Psoas muscle (tissue), 8 donors: Measurements from ENCODE around the gene SYNGAP1. TPM values are rescaled to one million over a fixed set of nuclear protein-coding genes. Genes with fewer than 3 reads are reported as not detected.

Experiments used
- ATAC-seq, 4 donors: fragments of 200-7000 bp; cut with Tn5 transposase; one replicate each; pipeline ENCODE4 v1.9.1; 2020; ENCODE audit warnings: moderate library complexity in 3 of 4, mild to moderate bottlenecking in 2 of 4
- DNase-seq, 2 donors: peaks; one replicate each; pipeline ENCODE4 v3.0.0-alpha.2; 2020
- H3K27ac ChIP-seq: fragments of 200-600 bp; one replicate; pipeline ENCODE4 v1.8.0; 2022
- H3K27me3 ChIP-seq, 3 donors: fragments of 200-600 bp in 1 of 3; one replicate each; pipeline versions ENCODE4 v1.6.1 to v1.8.0; 2013 to 2022; ENCODE audit warnings: low read length in 2 of 3, mild to moderate bottlenecking in 2 of 3, moderate library complexity in 1 of 3; ENCODE audit not compliant: insufficient read depth in 3 of 3
- H3K36me3 ChIP-seq, 2 donors: fragments of 200-600 bp in 1 of 2; one replicate each; pipeline versions ENCODE4 v1.6.1 to v1.8.0; 2013 to 2022; ENCODE audit warnings: low read depth in 1 of 2, mild to moderate bottlenecking in 1 of 2, moderate library complexity in 1 of 2; ENCODE audit not compliant: insufficient read depth in 1 of 2
- H3K4me1 ChIP-seq: fragments of 200-600 bp; one replicate; pipeline ENCODE4 v1.8.0; 2022
- H3K4me3 ChIP-seq: fragments of 200-600 bp; one replicate; pipeline ENCODE4 v1.8.0; 2022; ENCODE audit warnings: mild to moderate bottlenecking
- H3K9me3 ChIP-seq: fragments of 200-600 bp; one replicate; pipeline ENCODE4 v1.8.0; 2022
- WGBS, 3 donors: extraction: QIAGEN DNeasy Blood & Tissue Kit; methylation state at CpG; one replicate each; pipeline versions ENCODE4 v1.1.6 to v1.1.7; 2013; 5-methylcytosine and 5-hydroxymethylcytosine counted together
- intact Hi-C, 2 donors: fragments of 100-400 bp; cut with DNase I; formaldehyde crosslinking; loops; one replicate each; pipeline versions ENCODE4 v1.11.0 to v1.14.2; 2022
- polyA plus RNA-seq, 3 donors: library from polyadenylated mRNA; stranded (reverse); fragments of 200-250 nt; gene quantifications; one replicate each; pipeline ENCODE4 v1.2.3, GENCODE V29; 2013
- total RNA-seq, 4 donors: library from RNA; stranded (reverse); fragmentation: NEBNext Ultra II Directional in 2 of 4; extraction: Animal tissue kit (Norgen Biotek cat#: 25700) in 2 of 4; gene quantifications; one replicate each; pipeline versions ENCODE4 v1.2.1 to v1.2.4, GENCODE V29; 2021 to 2023
- TF ChIP-seq, protein P1 (sequence below): fragments of 200-600 bp; IDR thresholded peaks from one replicate; pipeline ENCODE4 v1.8.0; 2022; ENCODE audit warnings: antibody characterized with exemption
- donor health status: healthy with polysubstance abuse.
- donor health status: DM: no; HTN: no; CAD: no; lungs with moderate emphysema.
- donor health status: Bipolar disorder and iron deficiency.
- donor health status: healthy.
- donor health status: DM: yes; HTN: yes; CAD: no.
- donor health status: DM: no; HTN: no; CAD: no.
- donor health status: DM: no; HTN: no; CAD: no.
- donor health status: DM: yes; HTN: yes; CAD: no.

The SYNGAP1 gene
- total and polyA plus RNA-seq, 7 donors: 0.70 to 4.3 (median 2.2) TPM

GRCh38 chr6:33425668-33426577, 6.1 kb downstream of the SYNGAP1 start:
- intact Hi-C loops: loop anchor here in 1 of 2 donors (5.0 kb wide), 1 partner anchor 34 kb away; the partner anchor contains the start of gene KIFC1
- Histone ChIP-seq H3K4me1 (peaks cover 18% of the 10 kb centered on the region), H3K9me3 (no peaks in the 10 kb centered on the region), H3K27me3 (no peaks in the 10 kb centered on the region), H3K36me3 (no peaks in the 10 kb centered on the region), H3K4me3 (peak overlapping the region; percentile 73), H3K27ac (peak overlapping the region; percentile 85)
- DNase-seq (peak; percentile 88 to 93), ATAC-seq (peak; percentile 82 to 88 (median 84))
- TF ChIP-seq, protein P1, sequence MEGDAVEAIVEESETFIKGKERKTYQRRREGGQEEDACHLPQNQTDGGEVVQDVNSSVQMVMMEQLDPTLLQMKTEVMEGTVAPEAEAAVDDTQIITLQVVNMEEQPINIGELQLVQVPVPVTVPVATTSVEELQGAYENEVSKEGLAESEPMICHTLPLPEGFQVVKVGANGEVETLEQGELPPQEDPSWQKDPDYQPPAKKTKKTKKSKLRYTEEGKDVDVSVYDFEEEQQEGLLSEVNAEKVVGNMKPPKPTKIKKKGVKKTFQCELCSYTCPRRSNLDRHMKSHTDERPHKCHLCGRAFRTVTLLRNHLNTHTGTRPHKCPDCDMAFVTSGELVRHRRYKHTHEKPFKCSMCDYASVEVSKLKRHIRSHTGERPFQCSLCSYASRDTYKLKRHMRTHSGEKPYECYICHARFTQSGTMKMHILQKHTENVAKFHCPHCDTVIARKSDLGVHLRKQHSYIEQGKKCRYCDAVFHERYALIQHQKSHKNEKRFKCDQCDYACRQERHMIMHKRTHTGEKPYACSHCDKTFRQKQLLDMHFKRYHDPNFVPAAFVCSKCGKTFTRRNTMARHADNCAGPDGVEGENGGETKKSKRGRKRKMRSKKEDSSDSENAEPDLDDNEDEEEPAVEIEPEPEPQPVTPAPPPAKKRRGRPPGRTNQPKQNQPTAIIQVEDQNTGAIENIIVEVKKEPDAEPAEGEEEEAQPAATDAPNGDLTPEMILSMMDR: peak; percentile 52
- WGBS, 3 donors: 2 to 3% (median 2%) methylated on average over 37 to 43 of the region's 43 CpGs

GRCh38 chr6:33426590-33427511, 7.0 kb downstream of the SYNGAP1 start:
- ATAC-seq (no peak), DNase-seq (no peak)
- no peaks in the 10 kb centered on the region for H3K27me3 ChIP-seq
- peak overlapping the region; percentile 73 for H3K4me3 ChIP-seq
- intact Hi-C loops: loop anchor here in 1 of 2 donors (5.0 kb wide), 1 partner anchor 35 kb away; the partner anchor contains the start of gene KIFC1
- WGBS, 3 donors: 18 to 27% (median 21%) methylated on average over 12 of the region's 12 CpGs
- H3K27ac ChIP-seq: peak overlapping the region; percentile 85
- peaks cover 18% of the 10 kb centered on the region for H3K4me1 ChIP-seq
- H3K9me3 ChIP-seq: no peaks in the 10 kb centered on the region
- no peaks in the 10 kb centered on the region for H3K36me3 ChIP-seq
- TF ChIP-seq, protein P1: no peak

DNA sequence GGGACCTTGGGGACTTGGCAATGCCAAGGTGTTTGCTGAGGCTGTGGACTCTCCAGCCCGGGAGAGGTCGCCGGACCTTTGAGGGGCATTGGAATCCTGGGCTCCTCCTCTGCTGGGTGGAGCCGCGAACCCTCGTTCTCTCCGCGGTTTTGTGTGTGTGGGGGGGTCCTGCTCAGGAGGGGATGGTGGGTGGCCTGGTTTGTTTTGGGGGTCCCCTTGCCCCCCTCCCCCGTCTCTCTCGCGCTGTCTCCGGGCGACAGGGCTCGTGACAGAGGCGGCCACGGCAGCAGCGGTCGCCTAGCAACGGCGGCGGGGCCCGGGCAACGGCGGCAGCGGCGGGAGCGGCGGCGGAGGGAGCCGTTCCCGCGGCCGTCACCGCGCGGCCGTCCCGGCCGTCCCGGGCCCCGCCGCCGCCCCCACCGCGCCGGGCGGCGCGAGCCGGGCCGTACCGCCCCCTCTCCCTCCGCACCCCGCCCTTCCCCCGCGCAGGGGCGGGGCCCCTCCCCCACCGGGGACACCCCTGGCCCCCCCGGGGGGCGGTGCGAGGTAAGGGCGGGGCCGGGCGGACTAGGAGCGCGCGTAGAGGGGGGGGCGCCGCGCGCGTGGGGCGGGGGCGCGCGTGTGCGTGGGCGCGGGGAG, 7.8 kb downstream of the SYNGAP1 start:
- peaks cover 18% of the 10 kb centered on the region for H3K4me1 ChIP-seq
- H3K9me3 ChIP-seq: no peaks in the 10 kb centered on the region
- intact Hi-C loops: loop anchor here in 1 of 2 donors (5.0 kb wide), 1 partner anchor 35 kb away; the partner anchor contains the start of gene KIFC1
- WGBS, 3 donors: 0 to 1% (median 0%) methylated on average over 7 to 67 of the region's 79 CpGs
- DNase-seq: peak; percentile 56 to 77
- TF ChIP-seq, protein P1: no peak
- ATAC-seq: peak in 2 of 4 donors; percentile 17 to 35
- H3K27ac ChIP-seq: no peak overlapping the region
- peak overlapping the region; percentile 73 for H3K4me3 ChIP-seq
- no peaks in the 10 kb centered on the region for H3K36me3 ChIP-seq
- no peaks in the 10 kb centered on the region for H3K27me3 ChIP-seq

DNA sequence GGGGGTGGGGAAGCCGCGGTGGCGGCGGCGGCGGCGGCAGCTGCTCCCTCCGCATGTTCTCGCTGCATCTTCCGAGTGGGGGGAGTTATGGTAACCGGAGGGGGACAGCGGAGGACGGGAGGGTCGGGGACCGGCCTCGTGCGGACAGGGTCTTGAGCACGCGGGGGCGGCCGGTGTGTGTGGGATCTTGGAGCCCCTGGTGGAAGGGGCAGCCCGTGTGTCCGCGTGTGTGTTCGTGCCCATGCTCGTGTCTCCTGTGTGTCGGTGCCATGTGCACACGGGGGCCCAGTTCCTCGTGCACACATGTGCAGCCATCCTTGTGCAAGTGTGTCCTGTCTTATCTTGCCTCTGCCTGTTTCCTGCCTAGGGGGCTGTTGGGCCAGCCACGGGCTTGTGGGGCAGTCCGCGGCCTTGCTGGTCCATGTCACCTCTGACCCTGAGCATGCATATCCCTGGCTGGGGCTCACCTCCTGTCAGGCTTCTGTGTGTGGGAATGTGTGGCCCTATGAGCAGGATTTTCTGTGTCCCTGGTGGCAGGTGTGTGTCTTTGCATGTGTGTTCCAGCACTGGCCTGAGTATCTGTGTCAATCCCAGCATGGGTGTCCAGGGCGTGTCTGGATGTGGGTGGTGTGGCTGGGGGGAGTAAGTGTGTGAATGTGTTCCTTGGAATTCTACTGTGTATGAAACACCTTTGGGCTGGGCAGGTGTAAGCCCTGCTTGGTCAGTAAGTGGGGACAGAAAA, 8.5 kb downstream of the SYNGAP1 start:
- intact Hi-C loops: loop anchor here in 1 of 2 donors (5.0 kb wide), 1 partner anchor 36 kb away; the partner anchor contains the start of gene KIFC1
- ATAC-seq (no peak), DNase-seq (no peak)
- Histone ChIP-seq H3K36me3 (no peaks in the 10 kb centered on the region), H3K27ac (peak overlapping the region; percentile 41), H3K4me1 (peaks cover 18% of the 10 kb centered on the region), H3K9me3 (no peaks in the 10 kb centered on the region), H3K27me3 (no peaks in the 10 kb centered on the region), H3K4me3 (peak overlapping the region; percentile 73)
- WGBS, 3 donors: 10 to 21% (median 10%) methylated on average over 19 to 33 of the region's 33 CpGs
- TF ChIP-seq, protein P1: no peak
